HUES6 (cell line): Measurements from ENCODE around the gene FAM216A.
"Not testable (repeated sequence)": the region's sequence is repeated elsewhere in the genome, so short reads cannot be mapped to it uniquely, and the experiment has no call there.

Source experiments
- H3K27ac ChIP-seq: 2 replicates; pipeline ENCODE4 v1.7.0; 2013; ENCODE audit warnings: low read depth, mild to moderate bottlenecking, low read length, inconsistent platforms
- H3K27me3 ChIP-seq: 2 replicates; pipeline ENCODE4 v1.6.1; 2013; ENCODE audit warnings: low read length; ENCODE audit not compliant: control insufficient read depth, insufficient read depth
- H3K36me3 ChIP-seq: 2 replicates; pipeline ENCODE4 v1.6.1; 2013; ENCODE audit warnings: low read length; ENCODE audit not compliant: control insufficient read depth, insufficient read depth
- H3K4me1 ChIP-seq: 2 replicates; pipeline ENCODE4 v1.6.1; 2013; ENCODE audit warnings: low read length; ENCODE audit not compliant: control insufficient read depth, insufficient read depth
- H3K4me3 ChIP-seq: 2 replicates; pipeline ENCODE4 v1.5.1; 2013; ENCODE audit warnings: low read depth, low read length
- H3K9ac ChIP-seq: one replicate; pipeline ENCODE4 v1.6.1; 2013; ENCODE audit warnings: mild to moderate bottlenecking, low read length
- H3K9me3 ChIP-seq: 2 replicates; pipeline ENCODE4 v1.6.1; 2013; ENCODE audit warnings: low read depth, low read length; ENCODE audit not compliant: control insufficient read depth, insufficient read depth

Gene FAM216A

GRCh38 chr12:110449799-110450497 is 18.7 kb upstream of the FAM216A start, which contains the start of gene ARPC3:
ARPC3 (minus strand) TSS chr12:110450337; CDS start chr12:110450260, 77 bp downstream.
- Histone ChIP-seq H3K27ac (peak within 1 kb of the TSS; percentile 65; the same call in 1 of the 2 replicates), H3K36me3 (peaks cover 49% of the 10 kb centered on the region), H3K9me3 (no peaks in the 10 kb centered on the region), H3K4me1 (no peaks in the 10 kb centered on the region), H3K27me3 (no peaks in the 10 kb centered on the region), H3K4me3 (peak within 1 kb of the TSS; percentile 91), H3K9ac (peak within 1 kb of the TSS; percentile 89)

GRCh38 chr12:110451263-110451662 is 17.4 kb upstream of the FAM216A start:
- Histone ChIP-seq H3K36me3 (peaks cover 49% of the 10 kb centered on the region), H3K4me1 (no peaks in the 10 kb centered on the region), H3K9ac (no peak overlapping the region), H3K9me3 (no peaks in the 10 kb centered on the region), H3K27me3 (no peaks in the 10 kb centered on the region), H3K27ac (no peak overlapping the region), H3K4me3 (no peak overlapping the region)

- Histone ChIP-seq H3K4me1 (no peaks in the 10 kb centered on the region), H3K27ac (no peak overlapping the region), H3K36me3 (peaks cover 57% of the 10 kb centered on the region), H3K9me3 (no peaks in the 10 kb centered on the region), H3K9ac (no peak overlapping the region), H3K27me3 (no peaks in the 10 kb centered on the region), H3K4me3 (no peak overlapping the region)
Observed at GRCh38 chr12:110453569-110454296, 14.9 kb upstream of the FAM216A start.

- Histone ChIP-seq H3K36me3 (peaks cover 67% of the 10 kb centered on the region), H3K9ac (no peak overlapping the region), H3K4me1 (no peaks in the 10 kb centered on the region), H3K9me3 (no peaks in the 10 kb centered on the region), H3K4me3 (no peak overlapping the region), H3K27me3 (no peaks in the 10 kb centered on the region), H3K27ac (no peak overlapping the region)
Observed at GRCh38 chr12:110458756-110459155, 9.9 kb upstream of the FAM216A start.

GRCh38 chr12:110461189-110461588 is 7.5 kb upstream of the FAM216A start:
- H3K36me3 ChIP-seq: peaks cover 69% of the 10 kb centered on the region
- H3K9me3 ChIP-seq, H3K27me3 ChIP-seq, H3K4me1 ChIP-seq, H3K9ac ChIP-seq, H3K27ac ChIP-seq, H3K4me3 ChIP-seq: not testable (repeated sequence)

- peaks cover 8% of the 10 kb centered on the region; the same call in 1 of the 2 replicates for H3K4me1 ChIP-seq
- no peak overlapping the region for H3K27ac ChIP-seq
- H3K36me3 ChIP-seq: peaks cover 37% of the 10 kb centered on the region
Observed at GRCh38 chr12:110465024-110465423, 3.6 kb upstream of the FAM216A start.

GRCh38 chr12:110465765-110466164 is 2.9 kb upstream of the FAM216A start:
- H3K4me1 ChIP-seq, H3K27me3 ChIP-seq, H3K4me3 ChIP-seq, H3K9ac ChIP-seq, H3K9me3 ChIP-seq, H3K27ac ChIP-seq: not testable (repeated sequence)
- peaks cover 32% of the 10 kb centered on the region for H3K36me3 ChIP-seq

More at GRCh38 chr12:110465024-110465423, 3.6 kb upstream of the FAM216A start:
- H3K9ac ChIP-seq: no peak overlapping the region
- no peaks in the 10 kb centered on the region for H3K9me3 ChIP-seq
- no peaks in the 10 kb centered on the region for H3K27me3 ChIP-seq
- H3K4me3 ChIP-seq: no peak overlapping the region

- H3K9me3 ChIP-seq: no peaks in the 10 kb centered on the region
- H3K27ac ChIP-seq: no peak overlapping the region
- H3K4me3 ChIP-seq: peak overlapping the region; percentile 66
- peak overlapping the region; percentile 59 for H3K9ac ChIP-seq
- H3K27me3 ChIP-seq: no peaks in the 10 kb centered on the region
- peaks cover 27% of the 10 kb centered on the region for H3K36me3 ChIP-seq
- H3K4me1 ChIP-seq: peaks cover 8% of the 10 kb centered on the region; the same call in 1 of the 2 replicates
Observed at GRCh38 chr12:110466791-110467190, 1.9 kb upstream of the FAM216A start.

GRCh38 chr12:110467847-110468213 is 815 bp upstream of the FAM216A start:
- Histone ChIP-seq H3K4me3 (peak overlapping the region; percentile 66), H3K4me1 (peaks cover 8% of the 10 kb centered on the region; the same call in 1 of the 2 replicates), H3K27ac (peak overlapping the region; percentile 12; the same call in 1 of the 2 replicates), H3K27me3 (no peaks in the 10 kb centered on the region), H3K36me3 (peaks cover 21% of the 10 kb centered on the region), H3K9ac (peak overlapping the region; percentile 84), H3K9me3 (no peaks in the 10 kb centered on the region)

GRCh38 chr12:110475426-110475825 is 6.8 kb downstream of the FAM216A start:
- Histone ChIP-seq H3K9ac (no peak overlapping the region), H3K9me3 (no peaks in the 10 kb centered on the region), H3K36me3 (peaks cover 10% of the 10 kb centered on the region), H3K27me3 (no peaks in the 10 kb centered on the region), H3K4me3 (no peak overlapping the region), H3K27ac (no peak overlapping the region), H3K4me1 (no peaks in the 10 kb centered on the region)
